Endothelial cell of umbilical vein (primary cell): ENCODE results near the gene MTA2.

Source experiments
- CTCF ChIP-seq, 2 donors: IDR thresholded peaks; 1 replicate in 1 of 2; 2 replicates in 1 of 2; pipeline ENCODE4 v1.5.1; 2011; ENCODE audit warnings: low read length in 2 of 2, mild to moderate bottlenecking in 2 of 2, moderate library complexity in 2 of 2, control low read depth in 1 of 2, inconsistent platforms in 1 of 2, low read depth in 1 of 2; ENCODE audit not compliant: insufficient read depth in 1 of 2; ENCODE audit errors: extremely low read depth in 1 of 2
- EZH2 ChIP-seq: IDR thresholded peaks from 2 replicates; pipeline ENCODE4 v1.6.1; 2012; ENCODE audit warnings: borderline replicate concordance, low read depth, mild to moderate bottlenecking, moderate library complexity, low read length, inconsistent platforms; ENCODE audit not compliant: severe bottlenecking
- GATA2 ChIP-seq: IDR thresholded peaks from 2 replicates; pipeline ENCODE4 v1.7.0; 2011; ENCODE audit warnings: low read depth, mild to moderate bottlenecking, moderate library complexity, mixed read lengths, low read length; ENCODE audit not compliant: insufficient read length, insufficient read depth
- POLR2A ChIP-seq: IDR thresholded peaks from 2 replicates; pipeline ENCODE4 v1.6.1; 2012; ENCODE audit warnings: low read depth, mild to moderate bottlenecking, control low read depth, low read length

- TF ChIP-seq CTCF (IDR thresholded peaks at IDR 0.05; ENCODE audit: extremely low read depth in 1 of 2, insufficient read depth in 1 of 2, low read depth in 1 of 2, low read length in 2 of 2) (no peak), POLR2A (no peak), GATA2 (no peak), EZH2 (no peak)
These were observed 47.1 kb downstream of the MTA2 start for GRCh38 chr11:62554387-62555167.
